ENCODE data around the gene PDCD4.

DNA sequence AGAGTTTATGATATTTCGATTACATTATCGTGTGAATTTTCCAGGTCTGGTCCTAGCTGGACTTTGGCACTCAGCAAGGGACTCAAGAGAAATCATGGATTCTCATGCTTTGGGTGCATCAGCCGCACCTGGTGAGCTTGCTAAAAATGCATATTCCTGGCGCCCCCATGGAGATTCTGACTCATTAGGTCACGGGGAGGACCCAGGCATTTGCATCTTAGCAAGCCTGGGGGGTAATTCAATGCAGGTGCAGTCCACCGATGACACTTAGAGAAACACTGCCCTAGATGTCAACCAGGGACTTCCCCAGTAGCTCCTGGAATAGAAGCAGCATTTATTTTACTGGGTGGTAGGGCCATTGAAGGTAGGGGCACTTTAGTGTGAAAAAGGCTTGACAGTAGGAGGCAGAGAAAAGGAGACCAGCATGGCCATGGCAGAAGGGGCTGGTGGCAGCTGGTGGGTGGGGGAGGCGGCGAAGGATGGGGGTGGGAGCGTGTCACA lies 29.9 kb upstream of the PDCD4 start:
- TF ChIP-seq TAF1 (conservative IDR thresholded peaks at IDR 0.05), result no peak
- TF ChIP-seq, protein P1, sequence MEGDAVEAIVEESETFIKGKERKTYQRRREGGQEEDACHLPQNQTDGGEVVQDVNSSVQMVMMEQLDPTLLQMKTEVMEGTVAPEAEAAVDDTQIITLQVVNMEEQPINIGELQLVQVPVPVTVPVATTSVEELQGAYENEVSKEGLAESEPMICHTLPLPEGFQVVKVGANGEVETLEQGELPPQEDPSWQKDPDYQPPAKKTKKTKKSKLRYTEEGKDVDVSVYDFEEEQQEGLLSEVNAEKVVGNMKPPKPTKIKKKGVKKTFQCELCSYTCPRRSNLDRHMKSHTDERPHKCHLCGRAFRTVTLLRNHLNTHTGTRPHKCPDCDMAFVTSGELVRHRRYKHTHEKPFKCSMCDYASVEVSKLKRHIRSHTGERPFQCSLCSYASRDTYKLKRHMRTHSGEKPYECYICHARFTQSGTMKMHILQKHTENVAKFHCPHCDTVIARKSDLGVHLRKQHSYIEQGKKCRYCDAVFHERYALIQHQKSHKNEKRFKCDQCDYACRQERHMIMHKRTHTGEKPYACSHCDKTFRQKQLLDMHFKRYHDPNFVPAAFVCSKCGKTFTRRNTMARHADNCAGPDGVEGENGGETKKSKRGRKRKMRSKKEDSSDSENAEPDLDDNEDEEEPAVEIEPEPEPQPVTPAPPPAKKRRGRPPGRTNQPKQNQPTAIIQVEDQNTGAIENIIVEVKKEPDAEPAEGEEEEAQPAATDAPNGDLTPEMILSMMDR (IDR thresholded peaks at IDR 0.05; ENCODE audit: low read depth, low read length, missing input control), result no peak
- TF ChIP-seq, protein P2, sequence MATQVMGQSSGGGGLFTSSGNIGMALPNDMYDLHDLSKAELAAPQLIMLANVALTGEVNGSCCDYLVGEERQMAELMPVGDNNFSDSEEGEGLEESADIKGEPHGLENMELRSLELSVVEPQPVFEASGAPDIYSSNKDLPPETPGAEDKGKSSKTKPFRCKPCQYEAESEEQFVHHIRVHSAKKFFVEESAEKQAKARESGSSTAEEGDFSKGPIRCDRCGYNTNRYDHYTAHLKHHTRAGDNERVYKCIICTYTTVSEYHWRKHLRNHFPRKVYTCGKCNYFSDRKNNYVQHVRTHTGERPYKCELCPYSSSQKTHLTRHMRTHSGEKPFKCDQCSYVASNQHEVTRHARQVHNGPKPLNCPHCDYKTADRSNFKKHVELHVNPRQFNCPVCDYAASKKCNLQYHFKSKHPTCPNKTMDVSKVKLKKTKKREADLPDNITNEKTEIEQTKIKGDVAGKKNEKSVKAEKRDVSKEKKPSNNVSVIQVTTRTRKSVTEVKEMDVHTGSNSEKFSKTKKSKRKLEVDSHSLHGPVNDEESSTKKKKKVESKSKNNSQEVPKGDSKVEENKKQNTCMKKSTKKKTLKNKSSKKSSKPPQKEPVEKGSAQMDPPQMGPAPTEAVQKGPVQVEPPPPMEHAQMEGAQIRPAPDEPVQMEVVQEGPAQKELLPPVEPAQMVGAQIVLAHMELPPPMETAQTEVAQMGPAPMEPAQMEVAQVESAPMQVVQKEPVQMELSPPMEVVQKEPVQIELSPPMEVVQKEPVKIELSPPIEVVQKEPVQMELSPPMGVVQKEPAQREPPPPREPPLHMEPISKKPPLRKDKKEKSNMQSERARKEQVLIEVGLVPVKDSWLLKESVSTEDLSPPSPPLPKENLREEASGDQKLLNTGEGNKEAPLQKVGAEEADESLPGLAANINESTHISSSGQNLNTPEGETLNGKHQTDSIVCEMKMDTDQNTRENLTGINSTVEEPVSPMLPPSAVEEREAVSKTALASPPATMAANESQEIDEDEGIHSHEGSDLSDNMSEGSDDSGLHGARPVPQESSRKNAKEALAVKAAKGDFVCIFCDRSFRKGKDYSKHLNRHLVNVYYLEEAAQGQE (IDR thresholded peaks at IDR 0.05), result no peak
- TF ChIP-seq RAD21 (IDR thresholded peaks at IDR 0.05), result no peak
- no peak for TF ChIP-seq FOXA1 (IDR thresholded peaks at IDR 0.05)
- no peak for TF ChIP-seq JUND (IDR thresholded peaks at IDR 0.05)

All from liver (tissue), 3 donors.